Measurements from ENCODE around the gene TSNAXIP1. TPM values are rescaled to one million over a fixed set of nuclear protein-coding genes. Genes with fewer than 3 reads are reported as not detected.
A peak's percentile ranks its signal among the peaks of the same experiment; 100 is the strongest.

Gene TSNAXIP1
- total RNA-seq, 8 experiments from 2014 or later = 1.0 to 13.0 (median 3.0) TPM

GRCh38 chr16:67773099-67773498 lies 33.6 kb upstream of the TSNAXIP1 start:
- in situ Hi-C loops (cut with MboI; ENCODE audit: low pct_unique_long_range_greater_than_20kb in 2 of 9, low sequenced_read_pairs in 9 of 9, unreplicated experiment in 9 of 9) = no loop called here
- H3K4me3 ChIP-seq = no peak overlapping the region
- no peak for ATAC-seq (replicated peaks in 6 of 8)
- no peak overlapping the region for H3K27ac ChIP-seq
- WGBS, 10 experiments = 21 to 100% (median 71%) methylated on average over 1 to 4 of the region's 4 CpGs; no CpG with 5 or more reads in 4 of the 10 experiments
- H3K4me1 ChIP-seq (replicated peaks in 1 of 2) = peaks cover 5 to 13% of the 10 kb centered on the region in 2 donors

- no peak for ATAC-seq (replicated peaks in 6 of 8)
- Histone ChIP-seq H3K4me3 (no peak overlapping the region), H3K27ac (no peak overlapping the region), H3K4me1 (replicated peaks in 1 of 2) (peaks cover 5 to 13% of the 10 kb centered on the region in 2 donors)
- in situ Hi-C loops (cut with MboI; ENCODE audit: low pct_unique_long_range_greater_than_20kb in 2 of 9, low sequenced_read_pairs in 9 of 9, unreplicated experiment in 9 of 9) = no loop called here
- WGBS, 10 experiments = 48 to 100% (median 76%) methylated on average over 1 to 4 of the region's 6 CpGs; no CpG with 5 or more reads in 3 of the 10 experiments
These were observed 32.9 kb upstream of the TSNAXIP1 start for GRCh38 chr16:67773569-67774456.

GRCh38 chr16:67774457-67774853 lies 32.2 kb upstream of the TSNAXIP1 start:
- H3K27ac ChIP-seq = no peak overlapping the region
- WGBS, 10 experiments = 80 to 100% (median 90%) methylated on average over 1 of the region's 3 CpGs; no CpG with 5 or more reads in 6 of the 10 experiments
- ATAC-seq (replicated peaks in 6 of 8) = no peak

GRCh38 chr16:67775273-67775672 lies 31.4 kb upstream of the TSNAXIP1 start:
- in situ Hi-C loops (cut with MboI; ENCODE audit: low pct_unique_long_range_greater_than_20kb in 2 of 9, low sequenced_read_pairs in 9 of 9, unreplicated experiment in 9 of 9) = no loop called here
- 63 to 100% (median 96%) methylated on average over 1 to 6 of the region's 6 CpGs; no CpG with 5 or more reads in 2 of the 10 experiments for WGBS, 10 experiments
- Histone ChIP-seq H3K4me1 (replicated peaks in 1 of 2) (peaks cover 4 to 9% of the 10 kb centered on the region in 2 donors), H3K27ac (no peak overlapping the region), H3K4me3 (no peak overlapping the region)
- no peak for ATAC-seq (replicated peaks in 6 of 8)

More at GRCh38 chr16:67774457-67774853, 32.2 kb upstream of the TSNAXIP1 start:
- no peak overlapping the region for H3K4me3 ChIP-seq
- in situ Hi-C loops (cut with MboI; ENCODE audit: low pct_unique_long_range_greater_than_20kb in 2 of 9, low sequenced_read_pairs in 9 of 9, unreplicated experiment in 9 of 9) = no loop called here
- peaks cover 5 to 13% of the 10 kb centered on the region in 2 donors for H3K4me1 ChIP-seq (replicated peaks in 1 of 2)

- 20 to 100% (median 93%) methylated on average over 1 to 3 of the region's 5 CpGs; no CpG with 5 or more reads in 2 of the 10 experiments for WGBS, 10 experiments
- ATAC-seq (replicated peaks in 6 of 8) = no peak
These were observed 27.3 kb upstream of the TSNAXIP1 start for GRCh38 chr16:67779256-67780014.

GRCh38 chr16:67780847-67781564 lies 25.7 kb upstream of the TSNAXIP1 start:
- no peak for ATAC-seq (replicated peaks in 6 of 8)
- Histone ChIP-seq H3K4me3 (no peak overlapping the region), H3K27ac (no peak overlapping the region), H3K4me1 (replicated peaks in 1 of 2) (no peaks in the 10 kb centered on the region)
- in situ Hi-C loops (cut with MboI; ENCODE audit: low pct_unique_long_range_greater_than_20kb in 2 of 9, low sequenced_read_pairs in 9 of 9, unreplicated experiment in 9 of 9) = no loop called here
- WGBS, 10 experiments = 93 to 100% (median 96%) methylated on average over 2 to 5 of the region's 7 CpGs; no CpG with 5 or more reads in 4 of the 10 experiments

More at GRCh38 chr16:67779256-67780014, 27.3 kb upstream of the TSNAXIP1 start:
- in situ Hi-C loops (cut with MboI; ENCODE audit: low pct_unique_long_range_greater_than_20kb in 2 of 9, low sequenced_read_pairs in 9 of 9, unreplicated experiment in 9 of 9) = no loop called here
- no peak overlapping the region for H3K4me3 ChIP-seq
- H3K4me1 ChIP-seq (replicated peaks in 1 of 2) = no peaks in the 10 kb centered on the region
- H3K27ac ChIP-seq = no peak overlapping the region

- WGBS, 10 experiments = 76 to 100% (median 95%) methylated on average over 2 to 5 of the region's 5 CpGs; no CpG with 5 or more reads in 4 of the 10 experiments
These were observed 25.1 kb upstream of the TSNAXIP1 start for GRCh38 chr16:67781565-67781921.

GRCh38 chr16:67782567-67783352 lies 23.9 kb upstream of the TSNAXIP1 start:
- no peak for ATAC-seq (replicated peaks in 6 of 8)
- Histone ChIP-seq H3K4me1 (replicated peaks in 1 of 2) (no peaks in the 10 kb centered on the region), H3K4me3 (no peak overlapping the region), H3K27ac (no peak overlapping the region)
- in situ Hi-C loops (cut with MboI; ENCODE audit: low pct_unique_long_range_greater_than_20kb in 2 of 9, low sequenced_read_pairs in 9 of 9, unreplicated experiment in 9 of 9) = no loop called here
- WGBS, 10 experiments = 87 to 100% (median 100%) methylated on average over 1 to 9 of the region's 12 CpGs; no CpG with 5 or more reads in 1 of the 10 experiments

More at GRCh38 chr16:67781565-67781921, 25.1 kb upstream of the TSNAXIP1 start:
- in situ Hi-C loops (cut with MboI; ENCODE audit: low pct_unique_long_range_greater_than_20kb in 2 of 9, low sequenced_read_pairs in 9 of 9, unreplicated experiment in 9 of 9) = no loop called here
- no peak overlapping the region for H3K27ac ChIP-seq
- ATAC-seq (replicated peaks in 6 of 8) = no peak
- no peak overlapping the region for H3K4me3 ChIP-seq
- no peaks in the 10 kb centered on the region for H3K4me1 ChIP-seq (replicated peaks in 1 of 2)

- in situ Hi-C loops (cut with MboI; ENCODE audit: low pct_unique_long_range_greater_than_20kb in 2 of 9, low sequenced_read_pairs in 9 of 9, unreplicated experiment in 9 of 9) = no loop called here
- no peak for ATAC-seq (replicated peaks in 6 of 8)
These were observed 23.4 kb upstream of the TSNAXIP1 start for GRCh38 chr16:67783353-67783725.

GRCh38 chr16:67786491-67786890 lies 20.2 kb upstream of the TSNAXIP1 start:
- WGBS, 10 experiments = 95 to 100% (median 100%) methylated on average over 1 to 4 of the region's 5 CpGs; no CpG with 5 or more reads in 5 of the 10 experiments

More at GRCh38 chr16:67783353-67783725, 23.4 kb upstream of the TSNAXIP1 start:
- no peaks in the 10 kb centered on the region for H3K4me1 ChIP-seq (replicated peaks in 1 of 2)
- H3K27ac ChIP-seq = no peak overlapping the region
- H3K4me3 ChIP-seq = no peak overlapping the region

GRCh38 chr16:67790071-67790470 lies 16.6 kb upstream of the TSNAXIP1 start:
- no peak for ATAC-seq (replicated peaks in 6 of 8)
- in situ Hi-C loops (cut with MboI; ENCODE audit: low pct_unique_long_range_greater_than_20kb in 2 of 9, low sequenced_read_pairs in 9 of 9, unreplicated experiment in 9 of 9) = no loop called here
- H3K4me3 ChIP-seq = no peak overlapping the region
- H3K27ac ChIP-seq = no peak overlapping the region
- no peaks in the 10 kb centered on the region for H3K4me1 ChIP-seq (replicated peaks in 1 of 2)

More at GRCh38 chr16:67786491-67786890, 20.2 kb upstream of the TSNAXIP1 start:
- H3K27ac ChIP-seq = no peak overlapping the region
- in situ Hi-C loops (cut with MboI; ENCODE audit: low pct_unique_long_range_greater_than_20kb in 2 of 9, low sequenced_read_pairs in 9 of 9, unreplicated experiment in 9 of 9) = no loop called here
- no peaks in the 10 kb centered on the region for H3K4me1 ChIP-seq (replicated peaks in 1 of 2)
- no peak for ATAC-seq (replicated peaks in 6 of 8)
- no peak overlapping the region for H3K4me3 ChIP-seq

GRCh38 chr16:67796099-67796718 lies 10.5 kb upstream of the TSNAXIP1 start:
- 93 to 100% (median 100%) methylated on average over 1 to 5 of the region's 5 CpGs; no CpG with 5 or more reads in 3 of the 10 experiments for WGBS, 10 experiments
- H3K4me3 ChIP-seq = no peak overlapping the region
- in situ Hi-C loops (cut with MboI; ENCODE audit: low pct_unique_long_range_greater_than_20kb in 2 of 9, low sequenced_read_pairs in 9 of 9, unreplicated experiment in 9 of 9) = no loop called here
- H3K4me1 ChIP-seq (replicated peaks in 1 of 2) = peaks cover 0 to 2% of the 10 kb centered on the region in 2 donors
- ATAC-seq (replicated peaks in 6 of 8) = peak in 2 of 8 experiments; percentile 18 to 47
- H3K27ac ChIP-seq = no peak overlapping the region
